ENCODE measurements around the gene STAT3. TPM values are rescaled to one million over a fixed set of nuclear protein-coding genes. Genes with fewer than 3 reads are reported as not detected.
"Not testable (repeated sequence)": the region's sequence is repeated elsewhere in the genome, so short reads cannot be mapped to it uniquely, and the experiment has no call there.

Gene STAT3
- total RNA-seq, 1 donor from 2014 or later = 68.0 TPM

- DNase-seq = no peak
- Mint-ChIP-seq H3K27ac (ENCODE audit: unreplicated experiment) (no peak overlapping the region), H3K4me3 (ENCODE audit: unreplicated experiment) (no peak overlapping the region), H3K4me1 (ENCODE audit: low read depth, unreplicated experiment) (peaks cover 25% of the 10 kb centered on the region), H3K27me3 (ENCODE audit: unreplicated experiment) (peaks cover 4% of the 10 kb centered on the region), H3K36me3 (ENCODE audit: unreplicated experiment) (no peaks in the 10 kb centered on the region), H3K9me3 (ENCODE audit: unreplicated experiment) (no peaks in the 10 kb centered on the region)
- TF ChIP-seq, protein P1, sequence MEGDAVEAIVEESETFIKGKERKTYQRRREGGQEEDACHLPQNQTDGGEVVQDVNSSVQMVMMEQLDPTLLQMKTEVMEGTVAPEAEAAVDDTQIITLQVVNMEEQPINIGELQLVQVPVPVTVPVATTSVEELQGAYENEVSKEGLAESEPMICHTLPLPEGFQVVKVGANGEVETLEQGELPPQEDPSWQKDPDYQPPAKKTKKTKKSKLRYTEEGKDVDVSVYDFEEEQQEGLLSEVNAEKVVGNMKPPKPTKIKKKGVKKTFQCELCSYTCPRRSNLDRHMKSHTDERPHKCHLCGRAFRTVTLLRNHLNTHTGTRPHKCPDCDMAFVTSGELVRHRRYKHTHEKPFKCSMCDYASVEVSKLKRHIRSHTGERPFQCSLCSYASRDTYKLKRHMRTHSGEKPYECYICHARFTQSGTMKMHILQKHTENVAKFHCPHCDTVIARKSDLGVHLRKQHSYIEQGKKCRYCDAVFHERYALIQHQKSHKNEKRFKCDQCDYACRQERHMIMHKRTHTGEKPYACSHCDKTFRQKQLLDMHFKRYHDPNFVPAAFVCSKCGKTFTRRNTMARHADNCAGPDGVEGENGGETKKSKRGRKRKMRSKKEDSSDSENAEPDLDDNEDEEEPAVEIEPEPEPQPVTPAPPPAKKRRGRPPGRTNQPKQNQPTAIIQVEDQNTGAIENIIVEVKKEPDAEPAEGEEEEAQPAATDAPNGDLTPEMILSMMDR (IDR thresholded peaks at IDR 0.05; ENCODE audit: partially characterized antibody, unreplicated experiment) = no peak
Observed at GRCh38 chr17:42305543-42306384, 82.5 kb downstream of the STAT3 start.

DNA sequence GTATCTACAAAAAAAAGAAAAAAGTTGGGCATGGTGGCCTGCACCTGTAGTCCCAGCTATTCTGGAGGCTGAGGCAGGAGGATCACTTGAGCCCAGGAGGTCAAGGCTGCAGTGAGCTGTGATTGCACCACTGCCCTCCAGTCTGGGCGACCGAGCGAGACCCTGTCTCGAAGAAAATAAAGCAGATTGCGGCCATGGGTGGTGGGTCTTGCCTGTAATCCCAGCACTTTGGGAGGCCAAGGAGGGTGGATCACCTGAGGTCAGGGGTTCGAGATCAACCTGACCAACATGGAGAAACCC is 83.3 kb downstream of the STAT3 start:
- H3K27me3 Mint-ChIP-seq (ENCODE audit: unreplicated experiment); H3K27ac Mint-ChIP-seq (ENCODE audit: unreplicated experiment); DNase-seq; H3K4me3 Mint-ChIP-seq (ENCODE audit: unreplicated experiment); H3K9me3 Mint-ChIP-seq (ENCODE audit: unreplicated experiment); H3K36me3 Mint-ChIP-seq (ENCODE audit: unreplicated experiment): not testable (repeated sequence)
- H3K4me1 Mint-ChIP-seq (ENCODE audit: low read depth, unreplicated experiment) = peaks cover 19% of the 10 kb centered on the region

DNA sequence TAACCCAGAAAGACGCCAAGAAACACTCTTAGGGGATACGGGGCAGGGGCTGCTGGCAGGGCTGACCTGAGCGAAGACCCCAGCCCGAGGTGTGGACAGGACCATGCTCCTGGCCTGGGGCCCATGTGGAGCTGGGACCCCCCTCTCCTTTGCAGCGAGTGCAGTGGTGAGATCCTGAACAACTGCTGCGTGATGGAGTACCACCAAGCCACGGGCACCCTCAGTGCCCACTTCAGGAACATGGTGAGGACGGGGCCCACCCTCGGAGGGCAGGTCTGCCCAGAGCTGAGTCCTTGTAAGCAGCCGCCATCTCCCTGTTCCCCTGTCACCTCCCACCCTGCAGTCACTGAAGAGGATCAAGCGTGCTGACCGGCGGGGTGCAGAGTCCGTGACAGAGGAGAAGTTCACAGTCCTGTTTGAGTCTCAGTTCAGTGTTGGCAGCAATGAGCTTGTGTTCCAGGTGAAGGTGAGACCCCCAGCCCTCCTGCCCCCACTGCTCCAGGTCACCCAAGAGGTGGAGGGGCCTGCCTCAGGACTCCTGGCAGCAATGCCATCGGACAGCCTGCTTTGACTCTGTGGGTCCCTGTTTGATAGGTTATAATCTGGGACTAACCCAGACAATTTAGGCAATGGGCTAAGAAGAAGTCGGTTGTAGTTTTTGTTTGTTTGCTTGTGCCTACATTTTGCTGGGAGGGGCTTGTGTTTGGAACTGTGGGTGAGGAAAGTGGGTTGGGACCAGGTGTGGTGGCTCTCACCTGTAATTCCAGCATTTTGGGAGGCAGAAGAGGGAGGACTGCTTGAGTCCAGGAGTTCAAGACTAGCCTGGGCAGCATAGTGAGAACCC is 83.8 kb downstream of the STAT3 start:
- no peaks in the 10 kb centered on the region for H3K9me3 Mint-ChIP-seq (ENCODE audit: unreplicated experiment)

GRCh38 chr17:42303694-42304093 is 84.5 kb downstream of the STAT3 start:
- Mint-ChIP-seq H3K27ac (ENCODE audit: unreplicated experiment) (no peak overlapping the region), H3K4me1 (ENCODE audit: low read depth, unreplicated experiment) (peaks cover 20% of the 10 kb centered on the region), H3K27me3 (ENCODE audit: unreplicated experiment) (peaks cover 4% of the 10 kb centered on the region), H3K4me3 (ENCODE audit: unreplicated experiment) (no peak overlapping the region), H3K9me3 (ENCODE audit: unreplicated experiment) (no peaks in the 10 kb centered on the region), H3K36me3 (ENCODE audit: unreplicated experiment) (no peaks in the 10 kb centered on the region)
- DNase-seq = no peak
- TF ChIP-seq, protein P1 (IDR thresholded peaks at IDR 0.05; ENCODE audit: partially characterized antibody, unreplicated experiment) = no peak

More for the DNA sequence above, 83.8 kb downstream of the STAT3 start:
- peaks cover 18% of the 10 kb centered on the region for H3K4me1 Mint-ChIP-seq (ENCODE audit: low read depth, unreplicated experiment)
- no peak overlapping the region for H3K4me3 Mint-ChIP-seq (ENCODE audit: unreplicated experiment)
- DNase-seq = no peak
- no peak overlapping the region for H3K27ac Mint-ChIP-seq (ENCODE audit: unreplicated experiment)
- TF ChIP-seq, protein P1 (IDR thresholded peaks at IDR 0.05; ENCODE audit: partially characterized antibody, unreplicated experiment) = no peak
- no peaks in the 10 kb centered on the region for H3K36me3 Mint-ChIP-seq (ENCODE audit: unreplicated experiment)
- peaks cover 4% of the 10 kb centered on the region for H3K27me3 Mint-ChIP-seq (ENCODE audit: unreplicated experiment)

DNA sequence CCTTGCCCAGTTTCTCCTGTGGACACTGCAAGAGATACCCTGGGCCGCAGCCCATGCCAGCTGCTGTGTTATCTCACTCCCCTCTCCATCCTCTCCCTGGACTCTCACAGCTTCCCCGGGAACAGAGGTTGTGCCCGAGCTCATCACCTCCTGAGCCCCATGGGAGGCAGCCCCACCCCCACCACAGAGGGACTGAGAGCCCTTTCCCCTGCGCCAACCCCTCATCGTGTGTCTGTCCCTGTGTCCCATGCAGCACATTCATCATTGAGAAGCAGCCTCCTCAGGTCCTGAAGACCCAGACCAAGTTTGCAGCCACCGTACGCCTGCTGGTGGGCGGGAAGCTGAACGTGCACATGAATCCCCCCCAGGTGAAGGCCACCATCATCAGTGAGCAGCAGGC is 87.2 kb downstream of the STAT3 start:
- H3K4me3 Mint-ChIP-seq (ENCODE audit: unreplicated experiment) = no peak overlapping the region
- H3K4me1 Mint-ChIP-seq (ENCODE audit: low read depth, unreplicated experiment) = peaks cover 21% of the 10 kb centered on the region
- TF ChIP-seq, protein P1 (IDR thresholded peaks at IDR 0.05; ENCODE audit: partially characterized antibody, unreplicated experiment) = no peak
- DNase-seq = no peak
- H3K9me3 Mint-ChIP-seq (ENCODE audit: unreplicated experiment) = peaks cover 1% of the 10 kb centered on the region
- H3K36me3 Mint-ChIP-seq (ENCODE audit: unreplicated experiment) = no peaks in the 10 kb centered on the region
- H3K27ac Mint-ChIP-seq (ENCODE audit: unreplicated experiment) = peak overlapping the region; percentile 45
- peaks cover 3% of the 10 kb centered on the region for H3K27me3 Mint-ChIP-seq (ENCODE audit: unreplicated experiment)

- H3K36me3 Mint-ChIP-seq (ENCODE audit: unreplicated experiment); H3K27ac Mint-ChIP-seq (ENCODE audit: unreplicated experiment); H3K4me3 Mint-ChIP-seq (ENCODE audit: unreplicated experiment); H3K9me3 Mint-ChIP-seq (ENCODE audit: unreplicated experiment); DNase-seq; H3K27me3 Mint-ChIP-seq (ENCODE audit: unreplicated experiment): not testable (repeated sequence)
- peaks cover 21% of the 10 kb centered on the region for H3K4me1 Mint-ChIP-seq (ENCODE audit: low read depth, unreplicated experiment)
Observed at GRCh38 chr17:42299913-42300312, 88.3 kb downstream of the STAT3 start.

DNA sequence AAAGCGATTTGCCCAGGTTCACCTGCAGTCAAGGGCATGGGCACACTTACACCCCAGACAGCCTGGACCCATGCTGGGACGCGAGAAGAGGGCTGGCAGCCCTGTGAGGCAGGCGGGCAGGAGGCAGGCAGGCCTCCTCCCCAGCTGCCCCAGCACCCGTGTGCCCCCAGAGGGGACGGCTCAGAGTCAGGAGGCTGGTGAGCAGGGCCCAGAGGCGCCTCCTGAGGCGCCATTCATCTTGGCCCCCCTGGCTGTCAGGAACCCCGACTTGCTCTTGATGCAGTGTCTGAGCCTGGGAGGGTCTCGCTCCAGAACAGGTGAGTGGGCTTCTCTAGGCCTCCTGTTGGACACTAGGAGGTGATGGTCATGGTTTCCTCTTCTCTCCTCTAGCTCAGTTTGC is 88.9 kb downstream of the STAT3 start:
- Mint-ChIP-seq H3K4me1 (ENCODE audit: low read depth, unreplicated experiment) (peaks cover 21% of the 10 kb centered on the region), H3K4me3 (ENCODE audit: unreplicated experiment) (peak overlapping the region; percentile 30)
- not testable (repeated sequence) for H3K27me3 Mint-ChIP-seq (ENCODE audit: unreplicated experiment); H3K9me3 Mint-ChIP-seq (ENCODE audit: unreplicated experiment); DNase-seq; H3K36me3 Mint-ChIP-seq (ENCODE audit: unreplicated experiment); H3K27ac Mint-ChIP-seq (ENCODE audit: unreplicated experiment)

GRCh38 chr17:42297775-42298174 is 90.5 kb downstream of the STAT3 start:
- H3K27ac Mint-ChIP-seq (ENCODE audit: unreplicated experiment); H3K9me3 Mint-ChIP-seq (ENCODE audit: unreplicated experiment); H3K36me3 Mint-ChIP-seq (ENCODE audit: unreplicated experiment); H3K4me3 Mint-ChIP-seq (ENCODE audit: unreplicated experiment); H3K27me3 Mint-ChIP-seq (ENCODE audit: unreplicated experiment); DNase-seq: not testable (repeated sequence)
- H3K4me1 Mint-ChIP-seq (ENCODE audit: low read depth, unreplicated experiment) = peaks cover 21% of the 10 kb centered on the region

Data from glutamatergic neuron (in vitro differentiated cells).